Mesenchymal stem cell (in vitro differentiated cells and primary cell): ENCODE results near the gene ARHGEF1.
A peak's percentile ranks its signal among the peaks of the same experiment; 100 is the strongest.

ENCODE experiments used
- DNase-seq: peaks from one replicate; pipeline ENCODE4 v3.0.0-alpha.2; 2013
- H2AFZ ChIP-seq: one replicate; pipeline ENCODE4 v1.6.1; 2013; ENCODE audit warnings: low read depth, mild to moderate bottlenecking, control low read depth, inconsistent platforms, low read length, moderate library complexity
- H2AK5ac ChIP-seq: 2 replicates; pipeline ENCODE4 v1.6.1; 2013; ENCODE audit warnings: low read length, moderate library complexity, mild to moderate bottlenecking, inconsistent platforms; ENCODE audit not compliant: severe bottlenecking
- H2BK120ac ChIP-seq: one replicate; pipeline ENCODE4 v1.6.1; 2013; ENCODE audit warnings: low read depth, mild to moderate bottlenecking, inconsistent platforms, low read length, moderate library complexity
- H2BK12ac ChIP-seq, 2 experiments: one replicate each; pipeline ENCODE4 v1.6.1; 2013; ENCODE audit warnings: inconsistent platforms in 2 of 2, low read length in 2 of 2, mild to moderate bottlenecking in 2 of 2, moderate library complexity in 2 of 2, control low read depth in 1 of 2
- H2BK15ac ChIP-seq: one replicate; pipeline ENCODE4 v1.6.1; 2013; ENCODE audit warnings: mild to moderate bottlenecking, low read depth, inconsistent platforms; ENCODE audit not compliant: poor library complexity, severe bottlenecking
- H2BK5ac ChIP-seq: 2 replicates; pipeline ENCODE4 v1.6.1; 2013; ENCODE audit warnings: low read depth, mild to moderate bottlenecking, low read length, control low read depth, inconsistent platforms; ENCODE audit not compliant: poor library complexity, severe bottlenecking
- H3K14ac ChIP-seq, 2 experiments: one replicate each; pipeline ENCODE4 v1.6.1; 2013; ENCODE audit warnings: inconsistent platforms in 2 of 2, low read length in 2 of 2, control low read depth in 1 of 2, mild to moderate bottlenecking in 1 of 2, moderate library complexity in 1 of 2
- H3K18ac ChIP-seq, 2 experiments: one replicate each; pipeline ENCODE4 v1.6.1; 2013; ENCODE audit warnings: inconsistent platforms in 2 of 2, low read length in 2 of 2, control low read depth in 1 of 2, low read depth in 1 of 2, mild to moderate bottlenecking in 1 of 2
- H3K23ac ChIP-seq, 2 experiments: one replicate each; pipeline ENCODE4 v1.6.1; 2013; ENCODE audit warnings: inconsistent platforms in 2 of 2, low read length in 2 of 2, mild to moderate bottlenecking in 2 of 2, moderate library complexity in 2 of 2, control low read depth in 1 of 2
- H3K27ac ChIP-seq: 2 replicates; pipeline ENCODE4 v1.5.1; 2013; ENCODE audit warnings: mild to moderate bottlenecking, moderate library complexity, low read length, control low read depth, inconsistent platforms; ENCODE audit not compliant: poor library complexity, severe bottlenecking
- H3K27me3 ChIP-seq, 2 experiments: 2 replicates each; pipeline versions ENCODE4 v1.6.1 to v1.7.0; 2013; ENCODE audit warnings: low read length in 2 of 2, mild to moderate bottlenecking in 2 of 2, moderate library complexity in 2 of 2, control low read depth in 1 of 2, inconsistent platforms in 1 of 2; ENCODE audit not compliant: control insufficient read depth in 1 of 2, insufficient read depth in 1 of 2
- H3K36me3 ChIP-seq, 2 experiments: 2 replicates each; pipeline versions ENCODE4 v1.6.1 to v1.7.0; 2013; ENCODE audit warnings: low read length in 2 of 2, control low read depth in 1 of 2, inconsistent platforms in 1 of 2, low read depth in 1 of 2, mild to moderate bottlenecking in 1 of 2; ENCODE audit not compliant: insufficient read depth in 2 of 2, control insufficient read depth in 1 of 2
- H3K4ac ChIP-seq, 2 experiments: one replicate each; pipeline ENCODE4 v1.6.1; 2013; ENCODE audit warnings: inconsistent platforms in 2 of 2, low read length in 2 of 2, mild to moderate bottlenecking in 2 of 2, moderate library complexity in 2 of 2, control low read depth in 1 of 2, low read depth in 1 of 2
- H3K4me1 ChIP-seq: 2 replicates; pipeline ENCODE4 v1.6.1; 2013; ENCODE audit warnings: low read depth, low read length, control low read depth; ENCODE audit not compliant: control insufficient read depth, insufficient read depth
- H3K4me2 ChIP-seq: 2 replicates; pipeline ENCODE4 v1.6.1; 2013; ENCODE audit warnings: low read length, mild to moderate bottlenecking, inconsistent platforms; ENCODE audit not compliant: poor library complexity, severe bottlenecking
- H3K4me3 ChIP-seq, 2 experiments: 2 replicates each; pipeline versions ENCODE4 v1.5.1 to v1.7.0; 2013; ENCODE audit warnings: low read length in 2 of 2, mild to moderate bottlenecking in 2 of 2, control low read depth in 1 of 2, low read depth in 1 of 2; ENCODE audit not compliant: insufficient read depth in 1 of 2
- H3K79me1 ChIP-seq: replicated peaks from 2 replicates; pipeline ENCODE4 v1.6.1; 2013; ENCODE audit warnings: mild to moderate bottlenecking, control low read depth, low read length, inconsistent platforms; ENCODE audit not compliant: poor library complexity, severe bottlenecking
- H3K9ac ChIP-seq: 2 replicates; pipeline ENCODE4 v1.7.0; 2013; ENCODE audit warnings: mild to moderate bottlenecking, low read length, moderate library complexity
- H3K9me3 ChIP-seq: 2 replicates; pipeline ENCODE4 v1.7.0; 2013; ENCODE audit warnings: mild to moderate bottlenecking, low read length; ENCODE audit not compliant: control insufficient read depth
- H4K8ac ChIP-seq: one replicate; pipeline ENCODE4 v1.6.1; 2013; ENCODE audit warnings: inconsistent platforms, mild to moderate bottlenecking, low read length, moderate library complexity
- H4K91ac ChIP-seq: one replicate; pipeline ENCODE4 v1.6.1; 2013; ENCODE audit warnings: mild to moderate bottlenecking, low read length, inconsistent platforms
- WGBS: methylation state at CpG from one replicate; pipeline ENCODE4 v1.1.7; 2013; ENCODE audit warnings: mixed read lengths; 5-methylcytosine and 5-hydroxymethylcytosine counted together

Gene ARHGEF1

GRCh38 chr19:41918095-41918494, 35.1 kb downstream of the ARHGEF1 start:
- H3K9ac ChIP-seq: no peak overlapping the region
- no peak overlapping the region for H2BK120ac ChIP-seq
- H3K18ac ChIP-seq: no peak overlapping the region
- peaks cover 78 to 88% of the 10 kb centered on the region in 2 experiments for H3K27me3 ChIP-seq
- H3K14ac ChIP-seq: peak overlapping the region in 1 of 2 experiments; percentile 45
- H3K4me2 ChIP-seq: no peak overlapping the region
- no peaks in the 10 kb centered on the region for H3K36me3 ChIP-seq
- no peak overlapping the region for H2AK5ac ChIP-seq
- no peak overlapping the region for H3K4me3 ChIP-seq
- no peak overlapping the region for H4K8ac ChIP-seq
- no peak overlapping the region for H3K23ac ChIP-seq
- H2AFZ ChIP-seq: no peak overlapping the region
- DNase-seq: no peak
- no peak overlapping the region for H2BK15ac ChIP-seq
- no peak overlapping the region for H2BK5ac ChIP-seq
- H2BK12ac ChIP-seq: no peak overlapping the region
- H3K9me3 ChIP-seq: no peaks in the 10 kb centered on the region
- H3K79me1 ChIP-seq: no peaks in the 10 kb centered on the region
- H3K4ac ChIP-seq: no peak overlapping the region
- peak overlapping the region; percentile 43 for H4K91ac ChIP-seq
- H3K27ac ChIP-seq: no peak overlapping the region
- H3K4me1 ChIP-seq: peaks cover 8% of the 10 kb centered on the region
- WGBS: 81% methylated on average over 6 of the region's 6 CpGs

GRCh38 chr19:41918653-41919244, 35.8 kb downstream of the ARHGEF1 start:
- H2BK15ac ChIP-seq: no peak overlapping the region
- no peak overlapping the region for H2AK5ac ChIP-seq
- H3K36me3 ChIP-seq: no peaks in the 10 kb centered on the region
- H2BK5ac ChIP-seq: no peak overlapping the region
- H3K4me1 ChIP-seq: peaks cover 3% of the 10 kb centered on the region
- no peak overlapping the region for H3K4me3 ChIP-seq
- peak overlapping the region in 1 of 2 experiments; percentile 49 for H3K18ac ChIP-seq
- no peak overlapping the region for H2AFZ ChIP-seq
- H3K9ac ChIP-seq: no peak overlapping the region
- no peak overlapping the region for H3K23ac ChIP-seq
- no peaks in the 10 kb centered on the region for H3K9me3 ChIP-seq
- no peak overlapping the region for H3K4me2 ChIP-seq
- H4K8ac ChIP-seq: no peak overlapping the region
- H3K79me1 ChIP-seq: no peaks in the 10 kb centered on the region
- peaks cover 75 to 87% of the 10 kb centered on the region in 2 experiments for H3K27me3 ChIP-seq
- H3K4ac ChIP-seq: no peak overlapping the region
- H2BK120ac ChIP-seq: no peak overlapping the region
- no peak overlapping the region for H4K91ac ChIP-seq
- 88% methylated on average over 5 of the region's 5 CpGs for WGBS
- no peak for DNase-seq
- peak overlapping the region in 1 of 2 experiments; percentile 84 for H3K14ac ChIP-seq
- no peak overlapping the region for H3K27ac ChIP-seq
- no peak overlapping the region for H2BK12ac ChIP-seq

GRCh38 chr19:41919948-41920712, 37.1 kb downstream of the ARHGEF1 start:
- no peak overlapping the region for H2BK12ac ChIP-seq
- H3K36me3 ChIP-seq: no peaks in the 10 kb centered on the region
- no peak overlapping the region for H2BK15ac ChIP-seq
- WGBS: 96% methylated on average over 33 of the region's 33 CpGs
- H4K8ac ChIP-seq: no peak overlapping the region
- peaks cover 78 to 88% of the 10 kb centered on the region in 2 experiments for H3K27me3 ChIP-seq
- no peak overlapping the region for H3K4ac ChIP-seq
- no peak overlapping the region for H3K27ac ChIP-seq
- DNase-seq: no peak
- no peaks in the 10 kb centered on the region for H3K79me1 ChIP-seq
- H3K4me3 ChIP-seq: no peak overlapping the region
- no peak overlapping the region for H2AFZ ChIP-seq
- H3K9me3 ChIP-seq: no peaks in the 10 kb centered on the region
- peaks cover 2% of the 10 kb centered on the region for H3K4me1 ChIP-seq
- H2BK5ac ChIP-seq: no peak overlapping the region
- no peak overlapping the region for H3K18ac ChIP-seq
- H3K14ac ChIP-seq: no peak overlapping the region
- H2BK120ac ChIP-seq: no peak overlapping the region
- no peak overlapping the region for H2AK5ac ChIP-seq
- no peak overlapping the region for H4K91ac ChIP-seq
- H3K9ac ChIP-seq: no peak overlapping the region
- H3K23ac ChIP-seq: no peak overlapping the region
- no peak overlapping the region for H3K4me2 ChIP-seq

GRCh38 chr19:41920882-41921576, 38.0 kb downstream of the ARHGEF1 start:
- 23% methylated on average over 25 of the region's 26 CpGs for WGBS
- no peak overlapping the region for H2AK5ac ChIP-seq
- peak overlapping the region in 1 of 2 experiments; percentile 10 for H3K23ac ChIP-seq
- H3K27me3 ChIP-seq: peaks cover 79 to 88% of the 10 kb centered on the region in 2 experiments
- no peaks in the 10 kb centered on the region for H3K79me1 ChIP-seq
- no peak overlapping the region for H3K14ac ChIP-seq
- no peak overlapping the region for H3K9ac ChIP-seq
- no peak overlapping the region for H2BK12ac ChIP-seq
- no peak overlapping the region for H2BK5ac ChIP-seq
- no peaks in the 10 kb centered on the region for H3K36me3 ChIP-seq
- no peak overlapping the region for H3K18ac ChIP-seq
- H3K4me3 ChIP-seq: no peak overlapping the region
- no peak overlapping the region for H3K4ac ChIP-seq
- no peak overlapping the region for H3K27ac ChIP-seq
- no peak overlapping the region for H4K91ac ChIP-seq
- no peak overlapping the region for H2AFZ ChIP-seq
- H3K9me3 ChIP-seq: peaks cover 2% of the 10 kb centered on the region
- no peak overlapping the region for H4K8ac ChIP-seq
- no peak overlapping the region for H2BK15ac ChIP-seq
- no peak overlapping the region for H3K4me2 ChIP-seq
- H2BK120ac ChIP-seq: no peak overlapping the region
- H3K4me1 ChIP-seq: no peaks in the 10 kb centered on the region
- DNase-seq: no peak
